VCaP (cell line): ENCODE results near the gene CCDC142.

Experiments used
- H3K27ac ChIP-seq: fragments of 450-650 bp; 2 replicates; pipeline ENCODE4 v1.5.1; 2017
- CTCF ChIP-seq: fragments of 450-650 bp; conservative IDR thresholded peaks from 2 replicates; pipeline ENCODE4 v1.5.1; 2017; ENCODE audit warnings: mild to moderate bottlenecking, moderate library complexity

CCDC142 gene

GRCh38 chr2:74481431-74481830 lies 1.4 kb downstream of the CCDC142 start:
- no peak for TF ChIP-seq CTCF

GRCh38 chr2:74474899-74475298 lies 7.9 kb downstream of the CCDC142 start:
- no peak for TF ChIP-seq CTCF

More at GRCh38 chr2:74481431-74481830, 1.4 kb downstream of the CCDC142 start:
- H3K27ac ChIP-seq = peak overlapping the region; percentile 86

GRCh38 chr2:74474481-74474880 lies 8.3 kb downstream of the CCDC142 start:
- no peak for TF ChIP-seq CTCF
- no peak overlapping the region for H3K27ac ChIP-seq

More at GRCh38 chr2:74474899-74475298, 7.9 kb downstream of the CCDC142 start:
- no peak overlapping the region for H3K27ac ChIP-seq

GRCh38 chr2:74472945-74473258 lies 9.9 kb downstream of the CCDC142 start:
- no peak for TF ChIP-seq CTCF
- peak overlapping the region; percentile 97 for H3K27ac ChIP-seq

- H3K27ac ChIP-seq = peak within 1 kb of the TSS; percentile 97
- TF ChIP-seq CTCF = no peak
These were observed 10.5 kb downstream of the CCDC142 start, which contains the start of gene MRPL53 for GRCh38 chr2:74472086-74472944. TSS of gene MRPL53 (minus strand) at chr2:74472680. CDS start at chr2:74472660, 20 bp downstream.

GRCh38 chr2:74471332-74472065 lies 11.3 kb downstream of the CCDC142 start:
- peak overlapping the region; percentile 97 for H3K27ac ChIP-seq
- TF ChIP-seq CTCF = no peak

- H3K27ac ChIP-seq = peak overlapping the region; percentile 97
These were observed 12.1 kb downstream of the CCDC142 start for GRCh38 chr2:74470742-74471141.
